ENCODE data around the gene KLHL29. TPM values are rescaled to one million over a fixed set of nuclear protein-coding genes. Genes with fewer than 3 reads are reported as not detected.
A peak's percentile ranks its signal among the peaks of the same experiment; 100 is the strongest.

The KLHL29 gene
- total RNA-seq, 1 experiment from 2014 or later: 5.6 TPM

- no peak for DNase-seq (ENCODE audit: low read depth)
Observed at GRCh38 chr2:23422089-23423061, 37.4 kb downstream of the KLHL29 start.

GRCh38 chr2:23423062-23423872 lies 38.3 kb downstream of the KLHL29 start:
- no peak for DNase-seq (ENCODE audit: low read depth)

GRCh38 chr2:23423873-23424680 lies 39.1 kb downstream of the KLHL29 start:
- no peak for DNase-seq (ENCODE audit: low read depth)

- DNase-seq (ENCODE audit: low read depth): no peak
Observed at GRCh38 chr2:23425338-23425871, 40.4 kb downstream of the KLHL29 start.

- DNase-seq (ENCODE audit: low read depth): no peak
Observed at GRCh38 chr2:23425885-23426262, 40.9 kb downstream of the KLHL29 start.

- DNase-seq (ENCODE audit: low read depth): peak; percentile 63
Observed at GRCh38 chr2:23426263-23426905, 41.4 kb downstream of the KLHL29 start.

- no peak for DNase-seq (ENCODE audit: low read depth)
Observed at GRCh38 chr2:23427350-23427749, 42.4 kb downstream of the KLHL29 start.

- no peak for DNase-seq (ENCODE audit: low read depth)
Observed at GRCh38 chr2:23427976-23428375, 43.0 kb downstream of the KLHL29 start.

GRCh38 chr2:23429036-23429435 lies 44.1 kb downstream of the KLHL29 start:
- no peak for DNase-seq (ENCODE audit: low read depth)

- DNase-seq (ENCODE audit: low read depth): peak; percentile 80
Observed at GRCh38 chr2:23430263-23430662, 45.3 kb downstream of the KLHL29 start.

GRCh38 chr2:23432531-23432930 lies 47.6 kb downstream of the KLHL29 start:
- DNase-seq (ENCODE audit: low read depth): no peak

- DNase-seq (ENCODE audit: low read depth): no peak
Observed at GRCh38 chr2:23433282-23433681, 48.3 kb downstream of the KLHL29 start.

GRCh38 chr2:23434721-23435121 lies 49.7 kb downstream of the KLHL29 start:
- DNase-seq (ENCODE audit: low read depth): peak; percentile 57

- no peak for DNase-seq (ENCODE audit: low read depth)
Observed at GRCh38 chr2:23435250-23436035, 50.5 kb downstream of the KLHL29 start.

- peak; percentile 65 for DNase-seq (ENCODE audit: low read depth)
Observed at GRCh38 chr2:23436346-23437098, 51.5 kb downstream of the KLHL29 start.

- no peak for DNase-seq (ENCODE audit: low read depth)
Observed at GRCh38 chr2:23441414-23441813, 56.4 kb downstream of the KLHL29 start.

GRCh38 chr2:23445450-23445868 lies 60.5 kb downstream of the KLHL29 start:
- DNase-seq (ENCODE audit: low read depth): peak; percentile 70

- DNase-seq (ENCODE audit: low read depth): no peak
Observed at GRCh38 chr2:23446916-23447315, 61.9 kb downstream of the KLHL29 start.

- no peak for DNase-seq (ENCODE audit: low read depth)
Observed at GRCh38 chr2:23447405-23447804, 62.4 kb downstream of the KLHL29 start.
